ENCODE results near the gene CDCA5. TPM values are rescaled to one million over a fixed set of nuclear protein-coding genes. Genes with fewer than 3 reads are reported as not detected.

CDCA5 gene
- 100 to 1,000 TPM; 169 to 174 TPM for total RNA-seq

GRCh38 chr11:65083834-65084597 is at the start of gene CDCA5, which contains the start of gene ZFPL1:
TSS of gene CDCA5 (minus strand) at chr11:65084040. CDS start at chr11:65083978, 62 bp downstream.
TSS of gene ZFPL1 (plus strand) at chr11:65084222. CDS start at chr11:65084699, 477 bp downstream.
- Mint-ChIP-seq H3K4me1 (ENCODE audit: low read depth) (peaks cover 39% of the 10 kb centered on the region), H3K27me3 (ENCODE audit: low read depth) (no peaks in the 10 kb centered on the region), H3K4me3 (peak within 1 kb of the TSS; percentile 92), H3K27ac (peak within 1 kb of the TSS; percentile 97), H3K9me3 (no peaks in the 10 kb centered on the region), H3K36me3 (ENCODE audit: low read depth) (peaks cover 54% of the 10 kb centered on the region)
- intact Hi-C loops (cut with micrococcal nuclease): loop anchor here (1.0 to 10.0 kb wide), 8 partner anchors 12 to 839 kb away; partner anchors contain the start of genes ATG2A, FAU, FKBP2 and MRPL49
- DNase-seq: peak; percentile 97
- CTCF ChIA-PET: interaction anchor here (1.5 to 1.6 kb wide), 2 partner anchors 26 to 33 kb away, joined by 4 read pairs; partner anchors contain the start of gene ZNHIT2

GRCh38 chr11:65132988-65133700 is 49.3 kb upstream of the CDCA5 start:
- peak overlapping the region; percentile 99 for H3K4me3 Mint-ChIP-seq
- intact Hi-C loops (cut with micrococcal nuclease): loop anchor here (5.0 kb wide), 1 partner anchor 129 kb away; the partner anchor contains the start of gene POLA2
- no peaks in the 10 kb centered on the region for H3K27me3 Mint-ChIP-seq (ENCODE audit: low read depth)
- DNase-seq: peak; percentile 68
- CTCF ChIA-PET: no interaction called here
- H3K4me1 Mint-ChIP-seq (ENCODE audit: low read depth): peaks cover 29% of the 10 kb centered on the region
- no peaks in the 10 kb centered on the region for H3K9me3 Mint-ChIP-seq
- peaks cover 7% of the 10 kb centered on the region for H3K36me3 Mint-ChIP-seq (ENCODE audit: low read depth)
- peak overlapping the region; percentile 100 for H3K27ac Mint-ChIP-seq

GRCh38 chr11:65132238-65132987 is 48.6 kb upstream of the CDCA5 start:
- peaks cover 7% of the 10 kb centered on the region for H3K36me3 Mint-ChIP-seq (ENCODE audit: low read depth)
- no peak for DNase-seq
- CTCF ChIA-PET: interaction anchor here (1.0 kb wide), 1 partner anchor 15 kb away, joined by 4 read pairs; the partner anchor contains the start of gene ZNHIT2
- H3K27ac Mint-ChIP-seq: peak overlapping the region; percentile 100
- H3K4me3 Mint-ChIP-seq: peak overlapping the region; percentile 99
- peaks cover 29% of the 10 kb centered on the region for H3K4me1 Mint-ChIP-seq (ENCODE audit: low read depth)
- H3K9me3 Mint-ChIP-seq: no peaks in the 10 kb centered on the region
- intact Hi-C loops (cut with micrococcal nuclease): loop anchor here (5.0 kb wide), 1 partner anchor 130 kb away; the partner anchor contains the start of gene POLA2
- no peaks in the 10 kb centered on the region for H3K27me3 Mint-ChIP-seq (ENCODE audit: low read depth)

GRCh38 chr11:65131895-65132237 is 48.0 kb upstream of the CDCA5 start:
- peak overlapping the region; percentile 41 for H3K27ac Mint-ChIP-seq
- peaks cover 29% of the 10 kb centered on the region for H3K4me1 Mint-ChIP-seq (ENCODE audit: low read depth)
- H3K27me3 Mint-ChIP-seq (ENCODE audit: low read depth): no peaks in the 10 kb centered on the region
- CTCF ChIA-PET: interaction anchor here (1.0 kb wide), 1 partner anchor 14 kb away, joined by 4 read pairs; the partner anchor contains the start of gene ZNHIT2
- no peak for DNase-seq
- intact Hi-C loops (cut with micrococcal nuclease): loop anchor here (5.0 kb wide), 1 partner anchor 130 kb away; the partner anchor contains the start of gene POLA2
- no peaks in the 10 kb centered on the region for H3K9me3 Mint-ChIP-seq
- peaks cover 7% of the 10 kb centered on the region for H3K36me3 Mint-ChIP-seq (ENCODE audit: low read depth)
- no peak overlapping the region for H3K4me3 Mint-ChIP-seq

- Mint-ChIP-seq H3K27ac (no peak overlapping the region), H3K27me3 (ENCODE audit: low read depth) (no peaks in the 10 kb centered on the region), H3K9me3 (no peaks in the 10 kb centered on the region), H3K36me3 (ENCODE audit: low read depth) (peaks cover 8% of the 10 kb centered on the region), H3K4me1 (ENCODE audit: low read depth) (peaks cover 25% of the 10 kb centered on the region), H3K4me3 (no peak overlapping the region)
- no peak for DNase-seq
- intact Hi-C loops (cut with micrococcal nuclease): loop anchor here (5.0 kb wide), 1 partner anchor 131 kb away; the partner anchor contains the start of gene POLA2
- CTCF ChIA-PET: interaction anchor here (0.6 to 1.0 kb wide), 2 partner anchors 14 to 32 kb away, joined by 4 read pairs; partner anchors contain the start of gene ZNHIT2
Observed at GRCh38 chr11:65131417-65131776, 47.6 kb upstream of the CDCA5 start.

GRCh38 chr11:65130631-65131416 is 47.0 kb upstream of the CDCA5 start:
- peaks cover 20% of the 10 kb centered on the region for H3K4me1 Mint-ChIP-seq (ENCODE audit: low read depth)
- CTCF ChIA-PET: interaction anchor here (0.6 to 1.0 kb wide), 2 partner anchors 13 to 31 kb away, joined by 4 read pairs; partner anchors contain the start of gene ZNHIT2
- H3K27me3 Mint-ChIP-seq (ENCODE audit: low read depth): no peaks in the 10 kb centered on the region
- DNase-seq: no peak
- no peaks in the 10 kb centered on the region for H3K9me3 Mint-ChIP-seq
- no peak overlapping the region for H3K4me3 Mint-ChIP-seq
- H3K27ac Mint-ChIP-seq: no peak overlapping the region
- intact Hi-C loops (cut with micrococcal nuclease): loop anchor here (5.0 kb wide), 1 partner anchor 131 kb away; the partner anchor contains the start of gene POLA2
- H3K36me3 Mint-ChIP-seq (ENCODE audit: low read depth): peaks cover 10% of the 10 kb centered on the region

- H3K4me3 Mint-ChIP-seq: no peak overlapping the region
- DNase-seq: no peak
- H3K27me3 Mint-ChIP-seq (ENCODE audit: low read depth): no peaks in the 10 kb centered on the region
- H3K27ac Mint-ChIP-seq: no peak overlapping the region
- H3K9me3 Mint-ChIP-seq: no peaks in the 10 kb centered on the region
- intact Hi-C loops (cut with micrococcal nuclease): loop anchor here (5.0 kb wide), 1 partner anchor 132 kb away; the partner anchor contains the start of gene POLA2
- peaks cover 11% of the 10 kb centered on the region for H3K36me3 Mint-ChIP-seq (ENCODE audit: low read depth)
- CTCF ChIA-PET: interaction anchor here (1.0 kb wide), 1 partner anchor 11 kb away, joined by 3 read pairs; no protein-coding TSS in a partner anchor
- H3K4me1 Mint-ChIP-seq (ENCODE audit: low read depth): peaks cover 19% of the 10 kb centered on the region
Observed at GRCh38 chr11:65129649-65130441, 46.0 kb upstream of the CDCA5 start.

- Mint-ChIP-seq H3K36me3 (ENCODE audit: low read depth) (peaks cover 11% of the 10 kb centered on the region), H3K27ac (peak overlapping the region; percentile 36), H3K27me3 (ENCODE audit: low read depth) (no peaks in the 10 kb centered on the region), H3K9me3 (no peaks in the 10 kb centered on the region), H3K4me3 (no peak overlapping the region), H3K4me1 (ENCODE audit: low read depth) (peaks cover 24% of the 10 kb centered on the region)
- CTCF ChIA-PET: no interaction called here
- intact Hi-C loops (cut with micrococcal nuclease): no loop called here
- no peak for DNase-seq
Observed at GRCh38 chr11:65128182-65129145, 44.6 kb upstream of the CDCA5 start.

GRCh38 chr11:65127473-65128181 is 43.8 kb upstream of the CDCA5 start:
- peak overlapping the region; percentile 13 for H3K27ac Mint-ChIP-seq
- H3K36me3 Mint-ChIP-seq (ENCODE audit: low read depth): peaks cover 10% of the 10 kb centered on the region
- DNase-seq: no peak
- CTCF ChIA-PET: no interaction called here
- peaks cover 22% of the 10 kb centered on the region for H3K4me1 Mint-ChIP-seq (ENCODE audit: low read depth)
- H3K27me3 Mint-ChIP-seq (ENCODE audit: low read depth): no peaks in the 10 kb centered on the region
- no peaks in the 10 kb centered on the region for H3K9me3 Mint-ChIP-seq
- intact Hi-C loops (cut with micrococcal nuclease): no loop called here
- H3K4me3 Mint-ChIP-seq: no peak overlapping the region

All from activated naive CD4-positive, alpha-beta T cell treated with anti-CD3 and anti-CD28 coated beads for 36 hours (primary cell).